Adipose tissue (tissue), 3 donors: ENCODE measurements around the gene AGO4. TPM values are rescaled to one million over a fixed set of nuclear protein-coding genes. Genes with fewer than 3 reads are reported as not detected.
"Not testable (repeated sequence)": the region's sequence is repeated elsewhere in the genome, so short reads cannot be mapped to it uniquely, and the experiment has no call there.

Source experiments
- H3K27ac ChIP-seq: one replicate; pipeline ENCODE4 v1.5.1; 2013; ENCODE audit warnings: low read depth, low read length
- WGBS, 3 donors: extraction: QIAGEN DNeasy Blood & Tissue Kit; methylation state at CpG; one replicate each; pipeline ENCODE4 v1.1.7; 2013; 5-methylcytosine and 5-hydroxymethylcytosine counted together
- polyA plus RNA-seq, 3 donors: library from polyadenylated mRNA; stranded (reverse); fragments of 200-250 nt; gene quantifications; one replicate each; pipeline ENCODE4 v1.2.3, GENCODE V29; 2013
- donor health status: healthy with polysubstance abuse.
- donor health status: Bipolar disorder and iron deficiency.
- donor health status: healthy.

AGO4 gene
- polyA plus RNA-seq, 3 donors = 6.4 to 9.2 (median 8.5) TPM

DNA sequence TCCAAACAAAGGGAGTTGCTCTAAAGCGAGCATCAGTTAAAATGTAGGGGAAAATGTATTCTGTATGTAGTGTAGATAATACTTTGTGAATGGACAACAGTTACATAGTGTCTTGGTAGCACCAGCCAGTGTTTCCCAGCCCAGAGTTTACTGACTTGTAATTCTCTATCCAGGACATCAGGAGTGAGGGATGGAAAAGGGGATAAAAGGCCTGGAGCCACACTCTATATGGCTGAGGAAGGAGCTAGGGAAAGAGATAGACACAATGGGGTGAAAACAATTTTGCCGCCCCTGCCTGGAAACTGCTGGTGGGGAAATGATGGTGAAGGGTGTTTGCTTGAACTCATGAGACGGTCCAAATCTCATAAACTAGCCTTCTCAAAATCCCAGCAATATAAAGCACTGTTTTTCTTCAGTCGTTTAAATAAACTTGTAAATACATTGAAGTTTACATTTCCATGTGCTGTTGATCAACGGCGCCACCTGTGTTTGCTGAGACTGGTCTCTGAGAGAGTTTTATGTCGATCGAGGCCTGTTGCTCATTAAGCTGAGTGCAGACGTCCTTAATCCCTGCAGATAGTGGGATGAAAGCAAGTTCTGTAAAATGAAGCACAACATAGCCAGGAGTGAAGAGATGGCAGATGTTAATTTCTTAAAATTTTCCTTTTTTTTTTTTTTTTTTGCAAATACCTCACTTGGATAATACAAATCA is 47.3 kb downstream of the AGO4 start:
- WGBS, 3 donors = 64 to 86% (median 77%) methylated on average over 9 of the region's 9 CpGs
- H3K27ac ChIP-seq = no peak overlapping the region

DNA sequence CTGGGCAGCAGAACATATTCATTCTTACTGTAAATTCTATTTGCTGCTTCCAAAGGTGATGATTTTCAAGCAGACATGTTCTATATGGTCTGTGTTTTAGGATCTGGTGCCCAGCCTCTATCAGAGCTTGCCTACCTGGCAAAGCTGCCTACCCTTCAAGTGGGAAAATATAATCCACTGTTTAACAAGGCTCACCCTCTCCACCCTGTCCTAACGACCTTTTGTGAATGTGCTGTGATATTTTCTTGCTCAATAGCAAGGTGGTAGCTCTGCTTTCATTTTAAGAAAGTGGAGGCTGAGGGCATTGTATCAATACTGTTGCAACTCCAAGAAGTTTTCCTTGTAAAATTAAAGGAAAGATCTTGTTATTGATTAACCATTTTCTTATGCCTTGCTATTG is 49.1 kb downstream of the AGO4 start:
- 30 to 50% (median 42%) methylated on average over 1 of the region's 1 CpG for WGBS, 3 donors
- no peak overlapping the region for H3K27ac ChIP-seq

DNA sequence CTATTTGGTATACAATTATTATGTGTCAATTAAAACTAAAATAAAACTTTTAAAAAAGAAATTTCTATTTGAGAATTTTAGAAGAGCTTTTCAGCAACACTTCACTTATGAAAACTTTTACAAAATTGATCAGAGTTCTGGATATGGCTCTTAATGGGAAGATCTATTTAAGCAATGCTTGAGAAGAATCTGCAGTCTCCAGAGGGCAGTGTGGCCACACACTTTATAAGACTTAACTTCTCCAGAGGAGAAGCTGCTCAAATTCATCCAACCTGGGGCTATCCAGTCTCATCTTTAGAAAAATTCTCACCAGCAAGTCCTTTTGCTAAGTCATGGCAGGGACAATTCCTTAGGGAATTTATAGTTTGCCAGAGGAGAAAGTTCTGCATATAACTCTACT is 50.0 kb downstream of the AGO4 start:
- H3K27ac ChIP-seq = no peak overlapping the region

DNA sequence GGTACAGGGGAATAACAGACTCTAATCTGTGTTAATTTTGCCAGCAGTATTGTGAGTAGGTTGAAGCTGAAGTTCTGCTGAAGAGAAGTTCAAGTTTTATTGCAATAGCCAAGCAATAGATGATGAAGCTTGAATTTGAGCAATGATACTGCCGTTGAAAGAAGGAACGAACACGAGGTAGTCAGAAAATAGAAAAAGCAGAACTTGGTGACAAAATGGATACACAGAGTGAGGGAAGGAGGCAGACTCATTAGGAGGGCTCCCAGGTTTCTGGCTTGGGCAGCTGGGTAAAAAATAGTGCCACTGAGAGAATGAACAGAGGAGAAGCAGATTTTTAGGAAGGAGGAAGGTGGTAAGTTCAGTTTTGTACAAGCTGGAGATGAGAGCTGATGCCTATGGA is 52.9 kb downstream of the AGO4 start:
- no peak overlapping the region for H3K27ac ChIP-seq
- WGBS, 3 donors = 49 to 84% (median 71%) methylated on average over 3 of the region's 3 CpGs

DNA sequence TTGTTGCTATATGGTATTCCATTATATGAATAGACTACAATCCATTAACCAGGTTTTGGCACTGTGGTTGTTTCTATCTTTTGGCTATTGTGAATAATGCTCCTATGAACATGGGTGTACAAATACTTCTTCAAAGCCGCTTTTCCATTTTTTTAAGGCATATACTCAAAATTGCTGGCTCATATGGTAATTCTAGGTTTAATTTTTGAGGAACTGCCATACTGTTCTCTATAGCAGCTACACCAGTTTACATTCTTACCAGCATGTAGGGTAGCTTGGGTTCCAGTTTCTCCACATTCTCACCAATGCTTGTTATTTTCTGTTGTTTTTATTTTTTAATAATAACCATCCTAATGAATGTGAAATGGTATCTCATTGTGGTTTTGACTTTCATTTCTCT is 55.3 kb downstream of the AGO4 start:
- no peak overlapping the region for H3K27ac ChIP-seq
- 81 to 91% (median 81%) methylated on average over 1 of the region's 1 CpG for WGBS, 3 donors

DNA sequence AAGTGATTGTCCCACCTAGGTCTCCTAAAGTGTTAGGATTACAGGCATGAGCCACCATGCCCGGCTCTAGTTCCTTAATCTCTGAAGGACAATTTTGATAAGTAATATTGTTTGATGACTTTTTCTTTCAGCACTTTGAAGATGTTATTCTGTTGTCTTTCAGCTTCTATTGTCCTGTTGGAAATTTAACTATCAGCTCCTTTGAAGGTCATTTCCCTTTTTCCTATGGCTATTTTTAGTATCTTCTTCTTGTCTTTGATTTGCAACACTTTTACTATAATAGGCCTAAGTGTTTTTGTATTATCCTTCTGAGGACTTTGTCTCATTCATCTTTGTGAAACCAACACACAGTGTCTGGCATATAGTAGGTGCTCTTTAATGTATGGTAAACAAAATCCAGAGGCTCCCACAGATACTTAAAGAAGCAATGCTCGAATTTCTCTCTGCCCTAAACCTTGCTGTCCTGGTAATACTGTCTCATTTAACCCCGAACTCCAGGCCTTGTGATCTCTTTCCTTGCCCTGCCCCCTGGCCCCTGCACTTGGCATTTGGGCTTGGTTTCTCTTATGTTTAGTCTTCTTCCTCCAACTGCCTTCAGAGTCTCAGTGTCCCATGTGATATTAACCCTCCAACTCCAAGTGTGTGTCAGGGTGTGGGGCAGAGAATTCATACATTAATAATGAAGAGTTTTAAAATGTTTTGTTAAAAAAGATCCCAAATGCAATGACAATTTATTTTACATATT is 56.2 kb downstream of the AGO4 start:
- H3K27ac ChIP-seq = no peak overlapping the region
- 46 to 71% (median 54%) methylated on average over 3 of the region's 3 CpGs for WGBS, 3 donors

DNA sequence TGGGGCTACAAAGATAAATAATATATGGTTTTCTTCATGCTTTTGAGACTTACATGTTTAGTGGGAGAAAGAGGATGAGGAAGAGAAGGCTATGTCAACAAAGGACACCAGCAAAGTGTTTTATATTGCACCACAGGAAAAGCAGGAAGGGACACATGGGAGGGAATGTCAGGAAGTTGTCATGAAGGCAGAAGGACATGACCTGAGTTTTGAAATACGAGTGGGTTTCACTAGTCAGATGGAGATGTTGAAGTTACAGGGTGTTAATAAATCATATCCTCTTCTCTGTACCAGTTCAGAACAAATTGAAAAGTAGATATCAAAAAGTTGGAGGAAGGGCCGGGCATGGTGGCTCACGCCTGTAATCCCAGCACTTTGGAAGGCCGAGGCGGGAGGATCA is 57.0 kb downstream of the AGO4 start:
- no peak overlapping the region for H3K27ac ChIP-seq
- 67 to 95% (median 71%) methylated on average over 5 of the region's 5 CpGs for WGBS, 3 donors

DNA sequence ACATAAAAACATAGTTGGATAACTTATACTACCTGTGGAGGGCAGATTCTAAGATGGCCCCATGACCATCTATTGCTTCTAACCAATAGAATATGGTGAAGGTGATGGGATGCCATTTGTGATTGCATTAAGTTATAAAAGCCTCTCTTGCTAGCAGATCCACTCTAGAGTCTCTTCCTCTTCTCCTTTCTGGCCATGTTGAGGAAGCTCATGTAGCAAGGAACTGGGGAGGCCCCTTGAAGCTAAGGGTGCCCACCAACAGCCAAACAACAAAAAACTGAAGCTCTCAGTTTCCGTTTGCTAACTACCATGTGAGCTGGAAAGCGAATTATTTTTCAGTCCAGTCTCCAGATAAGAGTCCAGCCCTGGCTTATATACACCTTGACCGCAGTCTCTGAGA is 59.2 kb downstream of the AGO4 start:
- WGBS, 3 donors = 50 to 78% (median 65%) methylated on average over 3 of the region's 3 CpGs
- H3K27ac ChIP-seq = no peak overlapping the region

DNA sequence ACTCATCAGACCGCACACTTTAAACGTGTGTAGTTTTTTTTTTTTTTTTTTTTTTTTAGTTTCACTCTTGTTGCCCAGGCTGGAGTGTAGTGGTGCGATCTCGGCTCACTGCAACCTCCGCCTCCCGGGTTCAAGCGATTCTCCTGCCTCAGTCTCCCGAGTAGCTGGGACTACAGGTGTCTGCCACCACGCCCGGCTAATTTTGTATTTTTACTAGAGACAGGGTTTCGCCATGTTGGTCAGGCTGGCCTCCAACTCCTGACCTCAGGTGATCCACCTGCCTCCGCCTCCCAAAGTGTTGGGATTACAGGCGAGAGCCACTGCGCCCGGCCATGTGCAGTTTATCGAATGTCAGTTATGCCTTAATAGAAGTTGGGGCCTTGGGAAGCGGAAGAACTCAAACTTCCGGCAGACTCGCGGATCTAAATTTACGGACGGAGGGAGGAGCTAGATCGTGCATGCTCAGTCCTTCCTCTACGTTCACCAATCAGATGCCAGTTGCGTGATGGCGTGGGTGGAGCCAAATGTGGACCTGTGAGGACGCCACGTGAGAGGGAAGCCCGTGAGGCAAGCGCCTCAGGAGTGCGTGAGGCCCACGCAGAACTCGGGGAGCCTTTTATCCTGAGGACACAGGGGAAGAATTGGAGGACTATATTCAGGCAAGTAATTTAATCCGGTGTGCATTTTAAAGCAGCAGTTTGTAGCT is 61.6 kb downstream of the AGO4 start:
- 90 to 93% (median 90%) methylated on average over 29 to 34 of the region's 34 CpGs for WGBS, 3 donors

DNA sequence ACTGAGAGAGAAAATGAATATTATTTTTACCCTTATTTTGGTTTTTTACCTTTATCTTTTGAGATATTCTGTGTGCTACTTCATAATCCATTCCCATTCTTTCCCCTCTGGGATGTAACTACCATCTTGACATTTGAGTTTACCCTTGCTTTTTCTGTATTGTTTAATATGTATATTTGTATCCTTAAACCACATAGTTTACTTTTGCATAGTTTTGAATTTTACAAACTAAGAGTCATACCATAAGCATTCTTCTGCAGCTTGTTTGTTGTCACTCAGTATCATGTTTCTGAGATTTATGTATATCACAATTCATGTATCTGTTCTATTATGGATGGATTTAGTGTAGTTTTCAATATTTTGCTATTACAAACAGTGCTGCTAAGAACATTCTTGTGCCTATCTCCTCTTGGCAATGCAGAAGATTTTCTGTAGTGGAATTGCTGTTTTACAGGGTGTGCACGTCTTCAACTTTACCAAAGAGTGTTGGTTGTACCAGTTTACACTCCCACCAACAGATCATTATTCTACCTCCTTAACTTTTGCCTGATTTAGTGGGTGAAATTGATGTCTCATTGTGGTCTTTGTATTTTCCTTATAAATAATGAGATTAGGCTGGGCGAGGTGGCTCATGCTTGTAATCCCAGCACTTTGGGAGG is 63.0 kb downstream of the AGO4 start:
- no peak overlapping the region for H3K27ac ChIP-seq
- 68 to 92% (median 87%) methylated on average over 2 of the region's 2 CpGs for WGBS, 3 donors

More for the DNA sequence above, 61.6 kb downstream of the AGO4 start:
- not testable (repeated sequence) for H3K27ac ChIP-seq

DNA sequence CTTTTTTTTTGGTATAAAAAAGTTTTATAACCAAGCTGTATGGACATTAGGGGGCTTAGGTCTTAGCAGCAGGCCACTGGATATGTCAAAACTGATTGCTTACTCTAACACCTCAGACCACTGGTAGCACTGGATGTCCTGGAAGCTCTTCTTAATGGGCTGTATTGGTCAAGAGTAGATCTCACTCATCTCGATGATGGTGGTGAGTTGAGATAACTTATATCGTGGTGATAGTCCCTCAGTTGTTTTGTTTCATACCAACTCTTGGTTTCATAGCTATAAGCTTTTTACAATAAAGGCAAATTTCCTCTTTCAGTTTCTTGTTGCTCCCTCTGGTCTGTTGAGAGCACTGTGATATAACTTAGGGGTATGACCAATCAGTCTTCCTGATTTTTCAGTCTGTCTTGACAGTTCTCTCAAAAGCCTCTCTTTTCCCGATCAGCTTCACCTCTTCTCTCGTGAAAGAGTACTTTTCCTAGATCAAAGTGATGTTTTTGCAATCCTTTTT is 65.5 kb downstream of the AGO4 start:
- 81 to 86% (median 82%) methylated on average over 4 of the region's 4 CpGs for WGBS, 3 donors

DNA sequence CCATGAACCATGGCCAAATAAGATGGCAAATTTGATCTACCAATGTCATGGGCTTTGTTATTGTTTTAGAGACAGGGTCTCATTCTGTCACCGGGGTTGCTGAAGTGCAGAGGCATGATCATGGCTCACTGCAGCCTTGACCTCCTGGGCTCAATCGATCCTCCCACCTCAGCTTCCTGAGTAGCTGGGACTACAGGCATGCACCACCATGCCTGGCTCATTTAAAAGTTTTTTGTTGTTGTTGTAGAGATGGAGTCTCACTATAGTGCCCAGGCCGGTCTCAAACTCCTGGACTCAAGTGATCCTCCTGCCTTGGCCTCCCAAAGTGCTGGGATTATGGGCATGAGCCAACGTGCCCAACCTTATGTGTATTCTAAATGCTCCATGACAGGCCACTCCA is 66.3 kb downstream of the AGO4 start:
- WGBS, 3 donors = 80 to 85% (median 80%) methylated on average over 4 of the region's 4 CpGs
- H3K27ac ChIP-seq = not testable (repeated sequence)

More for the DNA sequence above, 65.5 kb downstream of the AGO4 start:
- H3K27ac ChIP-seq = no peak overlapping the region

DNA sequence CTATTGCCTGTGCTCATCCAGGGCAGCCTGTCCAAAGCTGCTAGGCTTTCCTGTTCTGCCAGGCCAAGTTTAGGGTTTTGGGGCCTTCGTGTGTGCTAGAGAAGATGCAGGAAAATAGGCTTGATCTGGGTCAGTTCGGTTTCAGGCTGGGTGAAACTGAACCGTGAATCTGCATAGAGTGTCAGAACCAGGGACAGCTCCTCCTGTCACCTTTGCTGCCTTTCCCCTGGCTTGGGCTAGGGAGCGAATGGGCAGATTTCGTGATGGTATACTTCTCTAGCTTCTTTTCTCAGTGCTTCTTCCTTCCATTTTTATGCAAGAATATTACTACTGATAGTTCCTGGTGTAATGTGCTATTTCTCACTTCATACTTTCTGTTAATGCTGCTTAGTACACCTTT is 69.2 kb downstream of the AGO4 start:
- no peak overlapping the region for H3K27ac ChIP-seq
- 48 to 55% (median 51%) methylated on average over 5 of the region's 5 CpGs for WGBS, 3 donors

DNA sequence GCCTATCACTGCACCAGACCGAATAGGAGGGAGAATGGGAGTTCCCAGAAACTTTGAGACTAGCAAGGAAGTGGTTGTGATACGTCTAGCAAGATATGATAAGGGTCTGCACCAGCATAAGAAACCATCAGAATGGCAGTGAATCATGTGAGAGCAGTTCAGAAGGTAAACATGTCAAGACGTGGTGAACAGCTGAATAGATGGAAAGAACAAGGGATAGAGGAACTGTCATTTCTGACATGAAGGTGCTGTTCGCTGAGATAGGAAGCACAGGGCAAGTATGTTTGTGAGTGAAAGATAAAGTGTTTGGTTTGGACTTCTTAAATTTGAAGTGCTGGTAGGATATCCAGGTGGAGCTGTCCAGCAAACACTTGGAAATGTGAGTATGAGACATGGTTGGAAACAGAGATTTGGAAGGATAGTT is 74.0 kb downstream of the AGO4 start:
- 35 to 50% (median 45%) methylated on average over 4 of the region's 4 CpGs for WGBS, 3 donors
- no peak overlapping the region for H3K27ac ChIP-seq

DNA sequence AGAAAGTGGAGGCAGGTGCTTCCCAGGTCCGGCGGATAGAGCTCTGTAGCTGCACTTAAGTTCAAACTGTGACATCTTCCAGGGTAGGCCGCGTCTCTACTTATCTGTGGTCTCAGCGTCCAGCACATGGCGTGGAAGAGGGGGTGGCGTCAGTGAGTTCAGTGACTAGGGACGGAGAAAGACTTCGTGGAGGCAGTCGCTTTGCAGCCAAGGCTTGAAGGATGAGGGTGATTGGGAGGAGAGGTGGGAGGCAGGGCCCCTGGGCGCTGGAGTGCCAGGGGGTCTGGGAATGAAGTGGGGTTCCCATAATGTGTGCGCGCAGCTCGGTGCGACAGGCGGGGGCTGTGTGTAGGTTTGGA is 74.7 kb downstream of the AGO4 start:
- H3K27ac ChIP-seq = no peak overlapping the region
- WGBS, 3 donors = 47 to 55% (median 54%) methylated on average over 15 to 16 of the region's 16 CpGs

DNA sequence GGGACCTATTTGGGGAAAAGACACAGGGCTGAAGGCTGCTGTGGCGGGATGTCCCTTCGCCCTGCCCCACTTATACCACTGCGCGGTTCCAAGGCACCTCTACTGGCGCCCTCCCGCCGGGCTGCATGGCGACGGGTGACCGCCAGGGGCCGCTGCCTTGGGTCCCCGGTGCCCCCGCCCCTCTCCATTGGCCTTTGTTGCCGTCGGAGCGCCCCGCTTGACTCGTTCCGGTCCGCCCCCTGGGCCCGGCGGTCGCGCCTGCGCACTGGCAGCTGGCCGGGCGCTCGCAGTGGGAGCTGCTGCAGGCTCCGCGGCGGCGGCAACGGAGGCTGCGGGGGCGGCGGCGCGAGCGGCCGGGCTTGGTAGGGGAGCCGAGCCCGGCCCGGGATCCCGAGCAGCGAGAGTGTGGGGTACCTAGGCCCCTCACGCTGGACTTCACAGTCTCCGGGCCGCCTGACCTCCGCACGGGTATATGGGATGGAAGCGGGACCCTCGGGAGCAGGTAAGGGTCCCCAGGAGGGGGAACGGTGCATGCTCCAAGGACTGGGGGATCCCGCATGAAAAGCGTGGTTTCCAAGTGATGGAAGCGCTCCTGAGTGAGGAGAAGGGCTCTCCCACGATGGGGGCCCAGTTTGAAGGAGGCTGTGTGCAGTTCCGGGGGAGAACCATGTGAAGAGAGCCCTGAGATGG is 75.3 kb downstream of the AGO4 start, which contains the start of gene AGO1:
Gene AGO1, plus strand, starts transcription at position 265 of the 690 bp plus-strand sequence. Its CDS starts 213 bp downstream, at position 478.
- no peak within 1 kb of the TSS for H3K27ac ChIP-seq
- WGBS, 3 donors = 0 to 1% (median 0%) methylated on average over 51 to 58 of the region's 58 CpGs

DNA sequence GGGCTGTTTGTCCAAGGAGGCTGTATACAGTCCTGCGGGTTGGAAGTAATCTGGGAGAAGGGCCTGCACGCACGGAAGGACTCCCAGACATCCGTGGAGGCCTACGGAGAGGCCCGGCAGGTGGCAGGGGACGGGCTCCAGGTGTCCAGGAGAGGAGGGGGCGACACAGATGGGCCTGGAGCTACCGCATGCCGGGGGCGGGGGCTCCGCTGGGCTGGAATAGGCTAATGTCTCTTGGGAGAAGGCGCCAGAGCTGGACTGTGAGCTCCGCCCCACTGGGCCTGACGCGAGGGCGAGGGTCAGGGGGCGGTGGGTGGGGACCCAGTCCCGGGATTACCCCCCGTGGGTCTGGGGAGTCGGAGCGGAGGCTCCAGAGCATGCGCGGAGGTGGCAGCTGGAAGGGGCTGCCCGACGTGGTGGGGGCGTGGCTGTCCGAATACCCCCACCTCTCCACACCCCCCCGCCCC is 75.9 kb downstream of the AGO4 start:
- H3K27ac ChIP-seq = no peak overlapping the region
- WGBS, 3 donors = 1 to 2% (median 1%) methylated on average over 26 to 29 of the region's 29 CpGs

DNA sequence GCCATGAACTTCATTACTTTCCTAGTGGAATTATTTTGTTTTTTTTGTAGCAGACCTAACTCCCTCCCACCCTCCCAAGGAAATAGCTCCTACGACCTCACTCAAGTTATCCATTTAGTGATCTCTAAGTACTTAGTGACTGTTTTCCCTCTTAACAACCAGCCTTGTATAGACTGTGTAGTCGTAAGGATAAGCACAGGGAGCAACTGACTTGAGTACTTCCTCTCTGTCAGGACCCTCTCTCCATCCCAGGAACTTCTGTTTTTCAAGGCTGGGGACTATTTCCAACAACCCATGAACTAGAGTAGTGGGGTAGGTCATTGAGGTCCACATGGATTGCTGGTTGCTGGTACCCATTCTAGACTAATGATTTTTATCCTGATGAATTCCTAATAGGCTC is 77.1 kb downstream of the AGO4 start:
- no peak overlapping the region for H3K27ac ChIP-seq
- WGBS, 3 donors = 49 to 51% (median 50%) methylated on average over 2 of the region's 2 CpGs
